IMR-90 (cell line): ENCODE data around the gene CIDEA. TPM values are rescaled to one million over a fixed set of nuclear protein-coding genes. Genes with fewer than 3 reads are reported as not detected.

ENCODE experiments used
- ATAC-seq: fragments of 200-7000 bp; cut with Tn5 transposase; 2 replicates; pipeline ENCODE4 v1.9.1; 2020; ENCODE audit warnings: low read depth, mild to moderate bottlenecking, moderate library complexity
- BruUV-seq: library from RNA; stranded (reverse); fragments of 400-500 nt; replicated peaks from 2 replicates; lab custom pipeline; 2021; lab: Mats Ljungman, UMichigan
- CTCF ChIA-PET: fragments of 300-600 bp; formaldehyde crosslinking; extraction: SDS; loops from one replicate; lab custom pipeline; 2021; ENCODE audit warnings: antibody characterized with exemption; lab: Yijun Ruan, JAX
- POLR2A ChIA-PET: fragments of 300-600 bp; sonication (Branson Sonifier 250); formaldehyde crosslinking; loops from one replicate; lab custom pipeline; 2022; ENCODE audit warnings: antibody characterized with exemption; ENCODE audit not compliant: unreplicated experiment; lab: Charles Lee
- DNase-seq: peaks from one replicate; pipeline ENCODE4 v3.0.0; 2013
- H2AFZ ChIP-seq: replicated peaks from 2 replicates; pipeline ENCODE3; 2013; ENCODE audit warnings: low read length, mild to moderate bottlenecking; ENCODE audit not compliant: poor library complexity
- H2AK5ac ChIP-seq: 2 replicates; pipeline ENCODE4 v1.6.1; 2013; ENCODE audit warnings: low read depth, low read length, inconsistent platforms
- H2AK9ac ChIP-seq: replicated peaks from 2 replicates; pipeline ENCODE3; 2013; ENCODE audit warnings: mild to moderate bottlenecking, low read depth, low read length, moderate library complexity; ENCODE audit not compliant: poor library complexity
- H2BK120ac ChIP-seq: 2 replicates; pipeline ENCODE4 v1.6.1; 2013; ENCODE audit warnings: low read depth, low read length, inconsistent platforms
- H2BK15ac ChIP-seq: 3 replicates; pipeline ENCODE4 v1.6.1; 2013; ENCODE audit warnings: low read depth, low read length, inconsistent platforms
- H2BK20ac ChIP-seq: 2 replicates; pipeline ENCODE4 v1.6.1; 2013; ENCODE audit warnings: low read depth, mild to moderate bottlenecking, inconsistent platforms, low read length, moderate library complexity
- H2BK5ac ChIP-seq: 2 replicates; pipeline ENCODE4 v1.6.1; 2013; ENCODE audit warnings: mild to moderate bottlenecking, low read depth, low read length, inconsistent platforms; ENCODE audit not compliant: poor library complexity, severe bottlenecking
- H3K14ac ChIP-seq: replicated peaks from 2 replicates; pipeline ENCODE4 v1.6.1; 2013; ENCODE audit warnings: low read depth, low read length, inconsistent platforms
- H3K18ac ChIP-seq: 2 replicates; pipeline ENCODE4 v1.6.1; 2013; ENCODE audit warnings: low read depth, low read length, control low read depth
- H3K23ac ChIP-seq: 2 replicates; pipeline ENCODE4 v1.6.1; 2013; ENCODE audit warnings: low read depth, low read length, inconsistent platforms
- H3K27ac ChIP-seq: 2 replicates; pipeline ENCODE4 v1.5.1; 2013; ENCODE audit warnings: mild to moderate bottlenecking, control low read depth, low read length; ENCODE audit not compliant: insufficient read depth
- H3K27me3 ChIP-seq: 2 replicates; pipeline ENCODE4 v1.6.1; 2013; ENCODE audit warnings: low read length; ENCODE audit not compliant: control insufficient read depth, insufficient read depth
- H3K36me3 ChIP-seq: 2 replicates; pipeline ENCODE4 v1.6.1; 2013; ENCODE audit warnings: low read length, mixed read lengths; ENCODE audit not compliant: control insufficient read depth, insufficient read depth
- H3K4ac ChIP-seq: 2 replicates; pipeline ENCODE4 v1.6.1; 2013; ENCODE audit warnings: low read depth, low read length, inconsistent platforms
- H3K4me1 ChIP-seq: 2 replicates; pipeline ENCODE4 v1.6.1; 2013; ENCODE audit warnings: low read length, mixed read lengths; ENCODE audit not compliant: control insufficient read depth, insufficient read depth
- H3K4me2 ChIP-seq: 2 replicates; pipeline ENCODE4 v1.6.1; 2013; ENCODE audit warnings: low read depth, mild to moderate bottlenecking, control low read depth, low read length, moderate library complexity
- H3K4me3 ChIP-seq: 2 replicates; pipeline ENCODE4 v1.5.1; 2013; ENCODE audit warnings: low read depth, mild to moderate bottlenecking, control low read depth, low read length, moderate library complexity; ENCODE audit not compliant: insufficient read depth
- H3K56ac ChIP-seq: 2 replicates; pipeline ENCODE4 v1.6.1; 2013; ENCODE audit warnings: low read length, inconsistent platforms; ENCODE audit not compliant: insufficient read depth; ENCODE audit errors: extremely low read depth
- H3K79me1 ChIP-seq, 2 experiments: 2 replicates each; pipeline ENCODE4 v1.6.1; 2013; ENCODE audit warnings: low read length in 2 of 2, inconsistent platforms in 1 of 2, low read depth in 1 of 2
- H3K9ac ChIP-seq: 2 replicates; pipeline ENCODE4 v1.6.1; 2013; ENCODE audit warnings: low read depth, low read length, control low read depth
- H3K9me1 ChIP-seq: 2 replicates; pipeline ENCODE4 v1.6.1; 2013; ENCODE audit warnings: low read length, inconsistent platforms; ENCODE audit not compliant: insufficient read depth
- H3K9me3 ChIP-seq: 2 replicates; pipeline ENCODE4 v1.6.1; 2013; ENCODE audit warnings: low read length; ENCODE audit not compliant: control insufficient read depth, insufficient read depth
- H4K20me1 ChIP-seq: 2 replicates; pipeline ENCODE4 v1.6.1; 2013; ENCODE audit warnings: low read length, inconsistent platforms; ENCODE audit not compliant: insufficient read depth
- H4K5ac ChIP-seq: 2 replicates; pipeline ENCODE4 v1.6.1; 2013; ENCODE audit warnings: mild to moderate bottlenecking, low read depth, low read length, control low read depth
- H4K8ac ChIP-seq, 2 experiments: 2 replicates each; pipeline ENCODE4 v1.6.1; 2013; ENCODE audit warnings: low read depth in 2 of 2, low read length in 2 of 2, control low read depth in 1 of 2, inconsistent platforms in 1 of 2
- H4K91ac ChIP-seq: 2 replicates; pipeline ENCODE4 v1.6.1; 2013; ENCODE audit warnings: low read depth, low read length, inconsistent platforms; ENCODE audit not compliant: insufficient read depth
- BHLHE40 ChIP-seq: fragments of 150-350 bp; IDR thresholded peaks from 2 replicates; pipeline ENCODE4 v1.6.1; 2016; ENCODE audit warnings: mild to moderate bottlenecking, low read depth, low read length
- CEBPB ChIP-seq: IDR thresholded peaks from 2 replicates; pipeline ENCODE4 v1.6.1; 2012; ENCODE audit warnings: low read depth, low read length, improper control_type of control experiment
- CHD1 ChIP-seq: IDR thresholded peaks from 2 replicates; pipeline ENCODE4 v1.6.1; 2012; ENCODE audit warnings: low read depth, low read length, improper control_type of control experiment
- CTCF ChIP-seq: conservative IDR thresholded peaks from 2 replicates; pipeline ENCODE4 v1.5.1; 2012; ENCODE audit warnings: mild to moderate bottlenecking, low read depth, low read length, improper control_type of control experiment
- ELK1 ChIP-seq: fragments of 150-350 bp; IDR thresholded peaks from 2 replicates; pipeline ENCODE4 v1.6.1; 2016; ENCODE audit warnings: low read depth, mild to moderate bottlenecking, low read length, moderate library complexity, borderline replicate concordance
- FOS ChIP-seq: fragments of 150-350 bp; IDR thresholded peaks from 2 replicates; pipeline ENCODE4 v1.6.1; 2016; ENCODE audit warnings: low read depth, low read length
- MAFK ChIP-seq: IDR thresholded peaks from 2 replicates; pipeline ENCODE4 v1.6.1; 2012; ENCODE audit warnings: low read depth, low read length, improper control_type of control experiment
- MAZ ChIP-seq: IDR thresholded peaks from 2 replicates; pipeline ENCODE4 v1.6.1; 2012; ENCODE audit warnings: low read depth, mild to moderate bottlenecking, low read length, improper control_type of control experiment, moderate library complexity, borderline replicate concordance
- MXI1 ChIP-seq: IDR thresholded peaks from 2 replicates; pipeline ENCODE4 v1.6.1; 2012; ENCODE audit warnings: low read depth, mild to moderate bottlenecking, low read length, moderate library complexity, borderline replicate concordance
- NFE2L2 ChIP-seq: fragments of 150-350 bp; IDR thresholded peaks from 2 replicates; pipeline ENCODE4 v1.6.1; 2016; ENCODE audit warnings: low read depth, mild to moderate bottlenecking, low read length
- POLR2A ChIP-seq: IDR thresholded peaks from 2 replicates; pipeline ENCODE4 v1.6.1; 2012; ENCODE audit warnings: mild to moderate bottlenecking, low read depth, low read length
- RAD21 ChIP-seq: IDR thresholded peaks from 2 replicates; pipeline ENCODE4 v1.6.1; 2012; ENCODE audit warnings: low read length, improper control_type of control experiment
- RFX5 ChIP-seq: IDR thresholded peaks from 2 replicates; pipeline ENCODE4 v1.8.0; 2012; ENCODE audit warnings: low read depth, mild to moderate bottlenecking, low read length, moderate library complexity
- USF2 ChIP-seq: fragments of 150-350 bp; IDR thresholded peaks from 2 replicates; pipeline ENCODE4 v1.6.1; 2017; ENCODE audit warnings: mild to moderate bottlenecking, antibody characterized with exemption, low read length, low read depth
- WGBS, 2 experiments: methylation state at CpG; one replicate each; pipeline versions ENCODE4 v1.1.5 to v1.1.7; 2013; ENCODE audit warnings: missing lambda C conversion rate in 2 of 2; ENCODE audit not compliant: insufficient read length in 1 of 2; ENCODE audit errors: extremely low coverage in 2 of 2; 5-methylcytosine and 5-hydroxymethylcytosine counted together
- dilution Hi-C: fragments of 300-500 bp; cut with HindIII; formaldehyde crosslinking; loops from one replicate; pipeline ENCODE4 v1.14.3; 2018; ENCODE audit warnings: low sequenced_read_pairs; ENCODE audit not compliant: unreplicated experiment
- in situ Hi-C: fragments of 300-500 bp; cut with MboI; formaldehyde crosslinking; loops from 3 replicates; pipeline ENCODE4 v1.14.3; 2019; ENCODE audit warnings: low sequenced_read_pairs, inconsistent platforms, mixed read lengths
- intact Hi-C: fragments of 100-400 bp; cut with micrococcal nuclease; formaldehyde crosslinking; loops from 2 replicates; pipeline ENCODE4 v1.10.0; 2022
- polyA plus RNA-seq, 3 experiments: library from polyadenylated mRNA; depleted of rRNA; stranded (reverse); fragments of >200 nt; gene quantifications; 2 replicates each; pipeline ENCODE4 v1.2.3, GENCODE V29; 2012; ENCODE audit warnings: low replicate concordance in 1 of 3
- total RNA-seq: library from RNA; depleted of rRNA; stranded (reverse); fragments of >200 nt; gene quantifications from 2 replicates; pipeline ENCODE4 v1.2.3, GENCODE V29; 2012

Gene CIDEA
- total and polyA plus RNA-seq, 2 of the 4 experiments (the other 2 are of a cell fraction), result not detected

- Histone ChIP-seq H2BK15ac (peak overlapping the region; percentile 97), H2AK9ac (peak overlapping the region; percentile 94), H2AFZ (peak overlapping the region; percentile 85), H3K4ac (peak overlapping the region; percentile 95), H2BK5ac (peak overlapping the region; percentile 90), H3K23ac (peak overlapping the region; percentile 90), H3K27me3 (no peaks in the 10 kb centered on the region), H4K20me1 (no peaks in the 10 kb centered on the region; the same call in 1 of the 2 replicates), H3K4me1 (peaks cover 36% of the 10 kb centered on the region), H4K5ac (peak overlapping the region; percentile 71), H4K91ac (peak overlapping the region; percentile 94), H3K4me3 (no peak overlapping the region), H2BK120ac (peak overlapping the region; percentile 95), H3K36me3 (no peaks in the 10 kb centered on the region), H3K9me1 (peaks cover 24% of the 10 kb centered on the region; the same call in 1 of the 2 replicates), H4K8ac (peak overlapping the region; percentile 68 to 95), H3K14ac (peak overlapping the region; percentile 92), H3K18ac (peak overlapping the region; percentile 88), H3K9me3 (no peaks in the 10 kb centered on the region), H3K4me2 (peak overlapping the region; percentile 48; the same call in 1 of the 2 replicates), H3K56ac (peak overlapping the region; percentile 56; the same call in 1 of the 2 replicates), H3K9ac (peak overlapping the region; percentile 47; the same call in 1 of the 2 replicates), H2BK20ac (peak overlapping the region; percentile 96), H2AK5ac (peak overlapping the region; percentile 97), H3K27ac (peak overlapping the region; percentile 75), H3K79me1 (peaks cover 12 to 47% of the 10 kb centered on the region in 2 experiments)
- dilution Hi-C loops, result no loop called here
- no TSS peak for BruUV-seq
- ChIA-PET CTCF (interaction anchor here (1.1 to 1.8 kb wide), 2 partner anchors 11 to 110 kb away, joined by 7 to 8 read pairs; no protein-coding TSS in a partner anchor), POLR2A (interaction anchor here (1.3 kb wide), 1 partner anchor 25 kb away, joined by 3 read pairs; the partner anchor contains the start of gene TUBB6)
- ATAC-seq (peak; percentile 34), DNase-seq (peak; percentile 93)
- WGBS, 2 experiments, result 55% methylated on average over 6 of the region's 9 CpGs; no CpG with 5 or more reads in 1 of the 2 experiments
- intact Hi-C loops, result no loop called here
- in situ Hi-C loops, result loop anchor here (10.0 kb wide), 1 partner anchor 428 kb away; the partner anchor contains the start of gene CHMP1B
- no peak for TF ChIP-seq NFE2L2
- no peak for TF ChIP-seq RAD21
- TF ChIP-seq MAFK, result no peak
- no peak for TF ChIP-seq CHD1
- 0 out of 2 replicates have a peak, but pooled peaks have one; percentile 2 for TF ChIP-seq BHLHE40
- TF ChIP-seq ELK1, result no peak
- TF ChIP-seq MXI1, result 0 out of 2 replicates have a peak, but pooled peaks have one; percentile 9
- TF ChIP-seq FOS, result peak; percentile 12; the same call in 1 of the 2 replicates
- no peak for TF ChIP-seq CEBPB
- peak; percentile 58 for TF ChIP-seq POLR2A
- TF ChIP-seq MAZ, result peak; percentile 22; the same call in 1 of the 2 replicates
- TF ChIP-seq CTCF, result no peak
- TF ChIP-seq USF2, result no peak
- no peak for TF ChIP-seq RFX5
Observed at GRCh38 chr18:12282442-12283039, 28.4 kb downstream of the CIDEA start.
